PC-3 (cell line): ENCODE results near the gene B3GNT5.

Experiments used
- CTCF ChIP-seq: fragments of 300-600 bp; sonication (generic); conservative IDR thresholded peaks from 2 replicates; pipeline ENCODE4 v1.5.1; 2017; ENCODE audit warnings: antibody characterized with exemption, low read depth, mild to moderate bottlenecking, low read length
- EZH2 ChIP-seq: fragments of 300-600 bp; sonication (generic); IDR thresholded peaks from one replicate; pipeline ENCODE4 v1.6.1; 2017; ENCODE audit warnings: antibody characterized with exemption, mild to moderate bottlenecking, low read length; ENCODE audit not compliant: unreplicated experiment

GRCh38 chr3:183298701-183299153 lies 45.7 kb downstream of the B3GNT5 start:
- TF ChIP-seq CTCF = no peak
- TF ChIP-seq EZH2 = no peak
